Common myeloid progenitor, CD34-positive (primary cell): ENCODE results near the gene DNALI1.
"Not testable (repeated sequence)": the region's sequence is repeated elsewhere in the genome, so short reads cannot be mapped to it uniquely, and the experiment has no call there.

Experiments used
- CTCF ChIA-PET: fragments of 350-600 bp; sonication (Branson Sonifier 250); formaldehyde crosslinking; loops from one replicate; lab custom pipeline; 2021; ENCODE audit warnings: antibody characterized with exemption; lab: Charles Lee
- POLR2A ChIA-PET: fragments of 350-600 bp; sonication (Branson Sonifier 250); formaldehyde crosslinking; loops from one replicate; lab custom pipeline; 2021; ENCODE audit warnings: antibody characterized with exemption; lab: Charles Lee
- DNase-seq, 3 donors: peaks; one replicate each; pipeline versions ENCODE4 v3.0.0 to v3.0.0-alpha.2; 2013
- H3K27ac ChIP-seq, 2 experiments: 1 replicate in 1 of 2; 2 replicates in 1 of 2; pipeline ENCODE4 v1.7.0; 2013; ENCODE audit warnings: inconsistent platforms in 2 of 2, low read length in 2 of 2, mild to moderate bottlenecking in 2 of 2, low read depth in 1 of 2, moderate library complexity in 1 of 2; ENCODE audit not compliant: severe bottlenecking in 2 of 2, insufficient read depth in 1 of 2, poor library complexity in 1 of 2
- H3K27me3 ChIP-seq, 5 experiments: replicated peaks in 2 of 5; 1 replicate in 3 of 5; 2 replicates in 2 of 5; pipeline versions ENCODE4 v1.6.1 to v1.7.0; 2013; ENCODE audit warnings: low read length in 4 of 5, mild to moderate bottlenecking in 2 of 5, moderate library complexity in 2 of 5, inconsistent platforms in 1 of 5; ENCODE audit not compliant: insufficient read depth in 5 of 5, control insufficient read depth in 4 of 5
- H3K36me3 ChIP-seq, 4 experiments: 1 replicate in 2 of 4; 2 replicates in 2 of 4; pipeline versions ENCODE4 v1.6.1 to v1.7.0; 2013; ENCODE audit warnings: low read length in 3 of 4, control low read depth in 1 of 4, mild to moderate bottlenecking in 1 of 4; ENCODE audit not compliant: control insufficient read depth in 4 of 4, insufficient read depth in 4 of 4
- H3K4me1 ChIP-seq, 4 experiments: 1 replicate in 3 of 4; 2 replicates in 1 of 4; pipeline versions ENCODE4 v1.6.1 to v1.7.1; 2013; ENCODE audit warnings: low read length in 3 of 4, mild to moderate bottlenecking in 3 of 4, control low read depth in 1 of 4, inconsistent platforms in 1 of 4, moderate library complexity in 1 of 4; ENCODE audit not compliant: control insufficient read depth in 4 of 4, insufficient read depth in 4 of 4; ENCODE audit errors: control extremely low read depth in 1 of 4
- H3K4me3 ChIP-seq, 7 experiments: 1 replicate in 4 of 7; 2 replicates in 3 of 7; pipeline versions ENCODE4 v1.5.1 to v1.7.0; 2013; ENCODE audit warnings: mild to moderate bottlenecking in 7 of 7, low read length in 6 of 7, moderate library complexity in 6 of 7, inconsistent platforms in 2 of 7, low read depth in 2 of 7, control low read depth in 1 of 7; ENCODE audit not compliant: insufficient read depth in 4 of 7, control insufficient read depth in 1 of 7; ENCODE audit errors: extremely low read depth in 1 of 7
- H3K9me3 ChIP-seq, 5 experiments: 1 replicate in 4 of 5; 2 replicates in 1 of 5; pipeline versions ENCODE4 v1.6.1 to v1.7.1; 2013; ENCODE audit warnings: low read length in 4 of 5, mild to moderate bottlenecking in 2 of 5, inconsistent platforms in 1 of 5, low read depth in 1 of 5, moderate library complexity in 1 of 5; ENCODE audit not compliant: control insufficient read depth in 4 of 5, insufficient read depth in 2 of 5; ENCODE audit errors: control extremely low read depth in 1 of 5
- WGBS: methylation state at CpG from one replicate; pipeline ENCODE4 v1.1.5; 2013; ENCODE audit not compliant: insufficient coverage; 5-methylcytosine and 5-hydroxymethylcytosine counted together

The DNALI1 gene

DNA sequence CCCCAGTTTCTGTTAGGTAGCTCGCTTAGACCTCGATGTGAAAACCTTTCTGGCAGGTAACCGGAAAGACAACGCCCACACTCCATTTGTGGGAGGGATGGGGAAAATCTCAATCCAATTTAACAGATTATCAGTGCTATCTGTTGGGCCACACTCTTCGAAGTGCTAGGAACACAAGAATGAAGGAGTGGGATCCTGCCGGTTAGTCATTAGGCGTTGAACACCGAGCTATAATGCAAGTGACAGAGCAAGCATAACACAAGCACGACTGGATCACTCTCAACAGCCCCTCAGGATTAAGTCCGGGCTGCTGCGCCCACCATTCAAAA, 3.2 kb upstream of the DNALI1 start:
- POLR2A ChIA-PET, result interaction anchor here (1.4 kb wide), 1 partner anchor 66 kb away, joined by 3 read pairs; no protein-coding TSS in a partner anchor
- peaks cover 3 to 24% (median 15%) of the 10 kb centered on the region in 4 experiments for H3K4me1 ChIP-seq
- DNase-seq, result peak in 1 of 3 donors; percentile 9
- H3K9me3 ChIP-seq, result no peaks in the 10 kb centered on the region
- 5% methylated on average over 9 of the region's 11 CpGs for WGBS
- CTCF ChIA-PET, result no interaction called here
- H3K4me3 ChIP-seq, result peak overlapping the region; percentile 89 to 99 (median 98)
- H3K27ac ChIP-seq, result peak overlapping the region; percentile 78 to 92
- peaks cover 0 to 6% (median 0%) of the 10 kb centered on the region in 5 experiments for H3K27me3 ChIP-seq
- H3K36me3 ChIP-seq, result peaks cover 0 to 21% (median 8%) of the 10 kb centered on the region in 4 experiments

- peaks cover 0 to 19% (median 8%) of the 10 kb centered on the region in 4 experiments for H3K36me3 ChIP-seq
- no peaks in the 10 kb centered on the region for H3K9me3 ChIP-seq
- WGBS, result 11% methylated on average over 52 of the region's 54 CpGs
- H3K27ac ChIP-seq, result peak within 1 kb of the TSS; percentile 78 to 92
- ChIA-PET POLR2A (interaction anchor here (1.4 kb wide), 1 partner anchor 67 kb away, joined by 3 read pairs; no protein-coding TSS in a partner anchor), CTCF (no interaction called here)
- DNase-seq, result peak; percentile 89 to 91 (median 90)
- H3K4me1 ChIP-seq, result peaks cover 3 to 24% (median 15%) of the 10 kb centered on the region in 4 experiments
- H3K4me3 ChIP-seq, result peak within 1 kb of the TSS; percentile 89 to 99 (median 98)
- peaks cover 0 to 6% (median 0%) of the 10 kb centered on the region in 5 experiments for H3K27me3 ChIP-seq
Measured at GRCh38 chr1:37553927-37554808, 2.6 kb upstream of the DNALI1 start, which contains the start of gene SNIP1. TSS of gene SNIP1 (minus strand) at chr1:37554293. CDS start at chr1:37554229, 64 bp downstream.

GRCh38 chr1:37557402-37557801, 662 bp downstream of the DNALI1 start:
- 100% methylated on average over 2 of the region's 3 CpGs for WGBS
- no peak for DNase-seq
- Histone ChIP-seq H3K36me3 (peaks cover 0 to 5% (median under 1%) of the 10 kb centered on the region in 4 experiments), H3K27me3 (peaks cover 0 to 6% (median 0%) of the 10 kb centered on the region in 5 experiments), H3K9me3 (no peaks in the 10 kb centered on the region), H3K4me1 (peaks cover 3 to 24% (median 14%) of the 10 kb centered on the region in 4 experiments), H3K4me3 (no peak overlapping the region), H3K27ac (no peak overlapping the region)
- CTCF ChIA-PET, result no interaction called here
- POLR2A ChIA-PET, result interaction anchor here (0.5 kb wide), 1 partner anchor 559 kb away, joined by 3 read pairs; no protein-coding TSS in a partner anchor

- WGBS, result 100% methylated on average over 1 of the region's 1 CpG
- H3K4me3 ChIP-seq, result no peak overlapping the region
Measured at GRCh38 chr1:37558411-37558810, 1.7 kb downstream of the DNALI1 start.

DNA sequence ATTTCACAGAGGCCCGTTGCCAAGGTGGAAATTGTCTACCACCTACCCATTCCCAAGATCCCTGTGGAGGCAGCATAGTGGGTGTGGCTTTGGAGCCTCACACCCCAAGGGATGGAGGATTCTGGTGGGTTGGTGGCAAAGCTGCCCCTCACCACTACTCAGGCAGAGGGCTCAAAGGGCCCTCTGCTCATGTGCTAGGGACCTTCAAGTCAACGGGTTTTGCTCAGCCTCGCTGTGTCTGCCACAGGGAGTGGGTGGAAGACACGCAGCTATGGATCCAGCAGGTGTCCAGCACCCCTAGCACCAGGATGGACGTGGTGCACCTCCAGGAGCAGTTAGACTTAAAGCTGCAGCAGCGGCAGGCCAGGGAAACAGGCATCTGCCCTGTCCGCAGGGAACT, 2.3 kb downstream of the DNALI1 start:
- Histone ChIP-seq H3K4me3 (no peak overlapping the region), H3K9me3 (no peaks in the 10 kb centered on the region), H3K27ac (no peak overlapping the region), H3K27me3 (peaks cover 0 to 6% (median 0%) of the 10 kb centered on the region in 5 experiments), H3K36me3 (peaks cover 0 to 5% (median 2%) of the 10 kb centered on the region in 4 experiments), H3K4me1 (peaks cover 0 to 10% (median 3%) of the 10 kb centered on the region in 4 experiments)
- 97% methylated on average over 5 of the region's 7 CpGs for WGBS
- no peak for DNase-seq
- POLR2A ChIA-PET, result no interaction called here
- CTCF ChIA-PET, result no interaction called here

More at GRCh38 chr1:37558411-37558810, 1.7 kb downstream of the DNALI1 start:
- CTCF ChIA-PET, result no interaction called here
- no peak overlapping the region for H3K27ac ChIP-seq
- H3K36me3 ChIP-seq, result peaks cover 0 to 5% (median under 1%) of the 10 kb centered on the region in 4 experiments
- no peak for DNase-seq
- H3K27me3 ChIP-seq, result peaks cover 0 to 6% (median 0%) of the 10 kb centered on the region in 5 experiments
- POLR2A ChIA-PET, result no interaction called here
- no peaks in the 10 kb centered on the region for H3K9me3 ChIP-seq
- peaks cover 0 to 15% (median 5%) of the 10 kb centered on the region in 4 experiments for H3K4me1 ChIP-seq

DNA sequence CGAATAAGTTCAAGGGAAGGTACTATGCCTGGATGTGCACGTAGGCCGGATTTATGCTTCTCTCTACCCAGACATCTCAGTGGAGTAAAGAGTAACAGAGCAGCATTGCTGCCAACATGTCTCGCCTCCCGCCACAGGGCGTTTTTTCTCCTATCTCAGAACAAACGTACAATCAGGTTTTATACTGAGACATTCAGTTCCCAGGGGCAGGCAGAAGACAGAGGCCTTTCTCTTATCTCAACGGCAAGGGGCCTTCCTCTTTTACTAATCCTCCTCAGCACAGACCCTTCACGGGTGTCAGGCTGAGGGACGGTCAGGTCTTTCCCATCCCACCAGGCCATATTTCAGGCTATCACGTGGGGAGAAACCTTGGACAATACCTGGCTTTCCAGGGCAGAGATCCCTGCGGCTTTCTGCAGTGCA, 3.2 kb downstream of the DNALI1 start:
- CTCF ChIA-PET, POLR2A ChIA-PET, H3K4me3 ChIP-seq, H3K27ac ChIP-seq, H3K9me3 ChIP-seq, H3K4me1 ChIP-seq, H3K36me3 ChIP-seq, H3K27me3 ChIP-seq: not testable (repeated sequence)
- DNase-seq, result peak in 2 of 3 donors; percentile 38 to 60
- 89% methylated on average over 9 of the region's 12 CpGs for WGBS
